Measurements from ENCODE around the gene EPHA4. TPM values are rescaled to one million over a fixed set of nuclear protein-coding genes. Genes with fewer than 3 reads are reported as not detected.

Gene EPHA4
- polyA plus RNA-seq, 1 of the 3 experiments (the other 2 are of a cell fraction) = 0.90 TPM

DNA sequence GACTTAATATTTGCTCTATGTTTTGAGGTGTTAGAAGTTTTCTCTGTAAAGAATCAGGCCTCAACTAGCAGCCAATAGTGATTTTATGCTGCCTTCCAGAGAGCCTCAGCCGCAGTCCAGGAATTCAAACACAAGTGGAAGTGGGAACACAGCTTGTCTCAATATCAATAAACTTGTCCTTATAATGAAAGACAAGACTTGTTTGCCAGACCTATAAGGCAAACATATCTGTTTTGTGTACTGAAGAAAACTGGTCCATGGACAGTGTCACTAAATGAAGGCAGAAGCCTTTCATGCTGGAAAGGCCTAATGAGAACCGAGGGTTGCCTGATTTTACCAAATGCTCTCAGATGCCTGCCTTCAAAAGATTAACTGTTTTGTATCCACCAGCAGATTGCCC lies 182.2 kb downstream of the EPHA4 start:
- Histone ChIP-seq H3F3A (replicated peaks; ENCODE audit: insufficient read depth) (no peaks in the 10 kb centered on the region), H3K9me2 (no peaks in the 10 kb centered on the region), H3K4me1 (ENCODE audit: control insufficient read depth in 1 of 2, insufficient read depth in 2 of 2, low read depth in 1 of 2, low read length in 1 of 2) (no peaks in the 10 kb centered on the region), H3K4me3 (ENCODE audit: low read depth in 2 of 2, low read length in 1 of 2) (no peak overlapping the region), H3K79me2 (ENCODE audit: insufficient read depth) (no peaks in the 10 kb centered on the region), H3K9ac (no peak overlapping the region), H3K4me2 (no peak overlapping the region), H3K27ac (ENCODE audit: low read depth in 2 of 2, low read length in 1 of 2) (no peak overlapping the region), H4K20me1 (ENCODE audit: insufficient read depth) (no peaks in the 10 kb centered on the region), H3K9me3 (no peaks in the 10 kb centered on the region), H3K36me3 (replicated peaks in 1 of 2; ENCODE audit: control insufficient read depth in 1 of 2, insufficient read depth in 2 of 2, low read length in 1 of 2) (no peaks in the 10 kb centered on the region), H2AFZ (ENCODE audit: low read depth) (no peak overlapping the region), H3K27me3 (ENCODE audit: insufficient read depth) (no peaks in the 10 kb centered on the region)
- WGBS (ENCODE audit: low lambda C conversion rate) = 46% methylated on average over 2 of the region's 2 CpGs
- TF ChIP-seq NRF1 (IDR thresholded peaks at IDR 0.05; ENCODE audit: low read depth, low read length) = no peak
- no peak for TF ChIP-seq CHD2 (IDR thresholded peaks at IDR 0.05; ENCODE audit: low read length, partially characterized antibody)
- TF ChIP-seq FOXJ3 (CRISPR knock-in tag; IDR thresholded peaks at IDR 0.05) = no peak
- TF ChIP-seq, protein P1, sequence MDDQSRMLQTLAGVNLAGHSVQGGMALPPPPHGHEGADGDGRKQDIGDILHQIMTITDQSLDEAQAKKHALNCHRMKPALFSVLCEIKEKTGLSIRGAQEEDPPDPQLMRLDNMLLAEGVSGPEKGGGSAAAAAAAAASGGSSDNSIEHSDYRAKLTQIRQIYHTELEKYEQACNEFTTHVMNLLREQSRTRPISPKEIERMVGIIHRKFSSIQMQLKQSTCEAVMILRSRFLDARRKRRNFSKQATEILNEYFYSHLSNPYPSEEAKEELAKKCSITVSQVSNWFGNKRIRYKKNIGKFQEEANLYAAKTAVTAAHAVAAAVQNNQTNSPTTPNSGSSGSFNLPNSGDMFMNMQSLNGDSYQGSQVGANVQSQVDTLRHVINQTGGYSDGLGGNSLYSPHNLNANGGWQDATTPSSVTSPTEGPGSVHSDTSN (IDR thresholded peaks at IDR 0.05) = no peak
- TF ChIP-seq EP300 (IDR thresholded peaks at IDR 0.05; ENCODE audit: borderline replicate concordance in 1 of 2, low read depth in 1 of 2, low read length in 1 of 2) = no peak
- no peak for TF ChIP-seq FOXM1 (IDR thresholded peaks at IDR 0.05; ENCODE audit: low read depth)
- no peak for TF ChIP-seq YY1 (IDR thresholded peaks at IDR 0.05; ENCODE audit: low read depth)
- no peak for TF ChIP-seq SMC3 (IDR thresholded peaks at IDR 0.05; ENCODE audit: low read depth, low read length)
- TF ChIP-seq EZH2phosphoT487 (IDR thresholded peaks at IDR 0.05; ENCODE audit: borderline replicate concordance, low read depth) = no peak
- no peak for TF ChIP-seq RFX5 (IDR thresholded peaks at IDR 0.05; ENCODE audit: low read length)
- no peak for TF ChIP-seq GABPA (IDR thresholded peaks at IDR 0.05; ENCODE audit: low read depth)
- TF ChIP-seq, protein P2, sequence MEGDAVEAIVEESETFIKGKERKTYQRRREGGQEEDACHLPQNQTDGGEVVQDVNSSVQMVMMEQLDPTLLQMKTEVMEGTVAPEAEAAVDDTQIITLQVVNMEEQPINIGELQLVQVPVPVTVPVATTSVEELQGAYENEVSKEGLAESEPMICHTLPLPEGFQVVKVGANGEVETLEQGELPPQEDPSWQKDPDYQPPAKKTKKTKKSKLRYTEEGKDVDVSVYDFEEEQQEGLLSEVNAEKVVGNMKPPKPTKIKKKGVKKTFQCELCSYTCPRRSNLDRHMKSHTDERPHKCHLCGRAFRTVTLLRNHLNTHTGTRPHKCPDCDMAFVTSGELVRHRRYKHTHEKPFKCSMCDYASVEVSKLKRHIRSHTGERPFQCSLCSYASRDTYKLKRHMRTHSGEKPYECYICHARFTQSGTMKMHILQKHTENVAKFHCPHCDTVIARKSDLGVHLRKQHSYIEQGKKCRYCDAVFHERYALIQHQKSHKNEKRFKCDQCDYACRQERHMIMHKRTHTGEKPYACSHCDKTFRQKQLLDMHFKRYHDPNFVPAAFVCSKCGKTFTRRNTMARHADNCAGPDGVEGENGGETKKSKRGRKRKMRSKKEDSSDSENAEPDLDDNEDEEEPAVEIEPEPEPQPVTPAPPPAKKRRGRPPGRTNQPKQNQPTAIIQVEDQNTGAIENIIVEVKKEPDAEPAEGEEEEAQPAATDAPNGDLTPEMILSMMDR (IDR thresholded peaks at IDR 0.05) = no peak
- TF ChIP-seq TAF1 (IDR thresholded peaks at IDR 0.05; ENCODE audit: borderline replicate concordance, low read depth, low read length) = no peak
- TF ChIP-seq, protein P3, sequence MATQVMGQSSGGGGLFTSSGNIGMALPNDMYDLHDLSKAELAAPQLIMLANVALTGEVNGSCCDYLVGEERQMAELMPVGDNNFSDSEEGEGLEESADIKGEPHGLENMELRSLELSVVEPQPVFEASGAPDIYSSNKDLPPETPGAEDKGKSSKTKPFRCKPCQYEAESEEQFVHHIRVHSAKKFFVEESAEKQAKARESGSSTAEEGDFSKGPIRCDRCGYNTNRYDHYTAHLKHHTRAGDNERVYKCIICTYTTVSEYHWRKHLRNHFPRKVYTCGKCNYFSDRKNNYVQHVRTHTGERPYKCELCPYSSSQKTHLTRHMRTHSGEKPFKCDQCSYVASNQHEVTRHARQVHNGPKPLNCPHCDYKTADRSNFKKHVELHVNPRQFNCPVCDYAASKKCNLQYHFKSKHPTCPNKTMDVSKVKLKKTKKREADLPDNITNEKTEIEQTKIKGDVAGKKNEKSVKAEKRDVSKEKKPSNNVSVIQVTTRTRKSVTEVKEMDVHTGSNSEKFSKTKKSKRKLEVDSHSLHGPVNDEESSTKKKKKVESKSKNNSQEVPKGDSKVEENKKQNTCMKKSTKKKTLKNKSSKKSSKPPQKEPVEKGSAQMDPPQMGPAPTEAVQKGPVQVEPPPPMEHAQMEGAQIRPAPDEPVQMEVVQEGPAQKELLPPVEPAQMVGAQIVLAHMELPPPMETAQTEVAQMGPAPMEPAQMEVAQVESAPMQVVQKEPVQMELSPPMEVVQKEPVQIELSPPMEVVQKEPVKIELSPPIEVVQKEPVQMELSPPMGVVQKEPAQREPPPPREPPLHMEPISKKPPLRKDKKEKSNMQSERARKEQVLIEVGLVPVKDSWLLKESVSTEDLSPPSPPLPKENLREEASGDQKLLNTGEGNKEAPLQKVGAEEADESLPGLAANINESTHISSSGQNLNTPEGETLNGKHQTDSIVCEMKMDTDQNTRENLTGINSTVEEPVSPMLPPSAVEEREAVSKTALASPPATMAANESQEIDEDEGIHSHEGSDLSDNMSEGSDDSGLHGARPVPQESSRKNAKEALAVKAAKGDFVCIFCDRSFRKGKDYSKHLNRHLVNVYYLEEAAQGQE (IDR thresholded peaks at IDR 0.05; ENCODE audit: low read depth, low read length) = no peak
- TF ChIP-seq FOSL2 (IDR thresholded peaks at IDR 0.05; ENCODE audit: borderline replicate concordance, low read depth) = no peak
- no peak for TF ChIP-seq TCF12 (IDR thresholded peaks at IDR 0.05)
- no peak for TF ChIP-seq ELF1 (IDR thresholded peaks at IDR 0.05)
- TF ChIP-seq, protein P4, sequence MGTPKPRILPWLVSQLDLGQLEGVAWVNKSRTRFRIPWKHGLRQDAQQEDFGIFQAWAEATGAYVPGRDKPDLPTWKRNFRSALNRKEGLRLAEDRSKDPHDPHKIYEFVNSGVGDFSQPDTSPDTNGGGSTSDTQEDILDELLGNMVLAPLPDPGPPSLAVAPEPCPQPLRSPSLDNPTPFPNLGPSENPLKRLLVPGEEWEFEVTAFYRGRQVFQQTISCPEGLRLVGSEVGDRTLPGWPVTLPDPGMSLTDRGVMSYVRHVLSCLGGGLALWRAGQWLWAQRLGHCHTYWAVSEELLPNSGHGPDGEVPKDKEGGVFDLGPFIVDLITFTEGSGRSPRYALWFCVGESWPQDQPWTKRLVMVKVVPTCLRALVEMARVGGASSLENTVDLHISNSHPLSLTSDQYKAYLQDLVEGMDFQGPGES (IDR thresholded peaks at IDR 0.05; ENCODE audit: low read depth, low read length) = no peak
- TF ChIP-seq SIN3A (IDR thresholded peaks at IDR 0.05; ENCODE audit: borderline replicate concordance, low read depth, low read length) = no peak
- no peak for TF ChIP-seq RAD21 (IDR thresholded peaks at IDR 0.05; ENCODE audit: low read length)
- CTCF ChIA-PET = no interaction called here
- no peak for DNase-seq
- POLR2A ChIA-PET = no interaction called here
